ENCODE measurements around the gene COPS7A. TPM values are rescaled to one million over a fixed set of nuclear protein-coding genes. Genes with fewer than 3 reads are reported as not detected.

The COPS7A gene
- total RNA-seq, 1 experiment from 2014 or later = 108 TPM

DNA sequence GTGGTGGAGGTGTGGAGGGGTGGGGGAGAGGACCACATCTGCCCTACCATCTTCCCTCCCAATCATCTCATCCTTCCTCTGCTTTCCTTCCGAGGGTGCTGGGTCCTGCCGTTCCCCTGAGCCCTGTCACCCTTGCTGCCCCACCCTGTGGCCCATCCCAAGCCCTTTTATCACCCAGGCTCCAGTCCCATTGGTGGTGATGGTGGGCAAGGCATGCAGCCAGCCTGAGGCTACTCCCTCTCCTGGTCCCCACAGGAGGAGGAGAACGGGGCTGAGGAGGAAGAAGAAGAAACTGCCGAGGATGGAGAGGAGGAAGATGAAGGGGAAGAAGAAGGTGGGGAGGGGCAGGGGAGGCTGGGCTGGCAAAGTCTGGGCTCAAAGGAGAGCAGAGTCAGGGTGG is 45.8 kb downstream of the COPS7A start:
- DNase-seq (ENCODE audit: low spot score) = no peak

DNA sequence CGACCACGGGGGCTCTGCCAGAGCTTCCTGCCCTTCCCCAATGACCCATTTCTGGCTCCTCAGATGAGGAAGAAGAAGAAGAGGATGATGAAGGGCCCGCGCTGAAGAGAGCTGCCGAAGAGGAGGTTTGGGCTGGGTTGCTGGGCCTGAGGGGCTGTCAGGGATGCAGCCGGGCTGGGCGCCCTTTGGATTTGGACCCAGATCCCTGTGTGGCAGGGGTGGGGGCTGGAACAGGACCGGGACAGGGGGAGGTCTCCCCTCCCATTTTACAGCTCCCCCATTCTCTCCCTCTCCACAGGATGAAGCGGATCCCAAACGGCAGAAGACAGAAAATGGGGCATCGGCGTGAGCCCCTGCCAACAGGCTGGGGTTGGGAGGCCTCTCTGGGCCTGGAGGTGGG is 46.2 kb downstream of the COPS7A start:
- DNase-seq (ENCODE audit: low spot score) = no peak

DNA sequence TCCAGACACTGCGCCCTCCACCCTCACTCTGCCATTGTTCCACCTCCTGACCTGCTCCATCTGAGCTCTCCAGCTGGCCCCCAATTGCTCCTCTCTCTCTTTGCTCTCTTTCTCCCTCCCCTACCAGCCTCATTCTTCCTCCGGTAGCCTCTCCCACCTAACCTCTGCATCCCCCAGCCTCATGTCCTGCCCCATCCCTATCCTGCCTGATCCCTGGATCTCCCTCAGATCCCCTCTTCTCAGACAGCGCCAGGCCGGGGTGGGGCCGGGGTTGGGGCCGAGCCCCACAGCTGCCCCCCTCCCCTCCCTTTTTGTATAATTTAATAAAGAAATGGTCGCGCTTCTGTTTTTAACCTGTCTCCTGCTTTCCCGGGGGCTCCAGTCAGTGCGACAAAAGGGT is 46.8 kb downstream of the COPS7A start:
- no peak for DNase-seq (ENCODE audit: low spot score)

DNA sequence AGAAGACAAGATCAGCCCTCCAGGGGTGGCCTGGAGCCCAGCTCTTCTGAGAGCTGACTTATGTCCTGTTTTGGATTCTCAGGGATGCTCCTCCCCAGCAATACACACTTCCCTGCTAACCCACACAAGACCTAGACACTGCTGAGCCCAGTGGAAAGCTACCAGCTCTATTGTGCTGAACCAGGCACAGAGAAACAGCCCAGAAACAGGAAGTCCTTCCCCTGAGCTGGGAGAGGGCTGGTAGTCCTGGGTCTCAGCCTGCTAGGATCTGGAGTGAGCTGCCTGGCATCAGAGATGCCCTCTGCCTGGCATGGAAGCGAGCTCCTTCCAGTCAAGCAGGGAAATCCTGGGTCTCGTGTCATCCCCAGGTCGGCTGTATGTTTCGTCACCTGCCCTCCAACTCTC is 47.2 kb downstream of the COPS7A start:
- DNase-seq (ENCODE audit: low spot score) = no peak

DNA sequence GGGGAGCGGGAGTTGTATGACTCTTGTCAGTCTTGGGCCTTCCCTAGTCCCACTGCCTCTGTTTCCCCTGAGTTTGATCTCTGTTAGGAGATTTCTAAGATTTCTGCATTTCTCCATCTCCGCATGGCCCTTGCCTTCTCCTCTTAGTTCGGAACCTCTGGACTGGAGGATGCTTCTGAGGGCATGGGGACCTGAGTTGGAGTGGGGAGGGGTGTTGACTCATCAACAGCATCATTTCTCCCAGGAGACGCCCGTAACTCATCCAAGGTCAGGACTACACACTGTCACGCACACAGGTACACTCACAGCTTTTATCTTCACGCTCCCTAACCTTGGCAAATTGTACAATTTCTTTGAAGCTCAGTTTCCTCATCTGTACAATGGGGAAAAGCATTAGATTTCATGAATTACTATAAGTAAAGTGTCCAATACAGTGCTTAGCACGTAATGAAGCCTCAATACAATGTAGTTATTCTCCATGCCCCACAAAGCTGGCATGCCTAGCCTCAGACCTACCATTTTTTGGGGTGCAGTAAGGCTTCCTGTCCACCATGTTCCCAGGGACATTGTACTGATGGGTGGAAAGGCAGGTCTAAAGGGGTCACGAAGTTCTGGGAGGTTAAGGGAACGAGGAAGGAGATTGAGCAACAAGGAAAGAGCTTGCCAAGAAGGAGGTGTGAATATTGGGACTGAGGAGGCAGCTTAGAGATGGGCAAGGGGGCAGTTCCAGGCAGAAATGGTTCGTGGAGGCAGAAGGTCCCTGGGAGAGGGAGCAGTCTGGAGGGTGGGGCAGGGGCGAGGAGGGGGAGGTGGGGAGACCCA is 47.9 kb downstream of the COPS7A start:
- no peak for DNase-seq (ENCODE audit: low spot score)

DNA sequence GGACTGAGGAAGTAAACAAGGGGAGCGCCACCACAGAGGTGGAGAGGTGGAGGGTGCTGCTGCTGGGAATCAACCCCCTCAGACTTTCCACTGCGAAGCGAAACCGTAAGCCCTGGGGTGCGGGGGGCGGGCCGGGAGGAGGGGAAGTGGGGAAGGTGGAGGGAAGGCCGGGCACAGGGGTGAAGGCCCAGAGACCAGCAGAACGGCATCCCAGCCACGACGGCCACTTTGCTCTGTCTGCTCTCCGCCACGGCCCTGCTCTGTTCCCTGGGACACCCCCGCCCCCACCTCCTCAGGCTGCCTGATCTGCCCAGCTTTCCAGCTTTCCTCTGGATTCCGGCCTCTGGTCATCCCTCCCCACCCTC is 48.5 kb downstream of the COPS7A start, which contains the start of gene LAG3:
LAG3 (plus strand) TSS at position 190 of the 365 bp plus-strand sequence. CDS start 333 bp downstream, outside the sequence.
- no peak for DNase-seq (ENCODE audit: low spot score)

DNA sequence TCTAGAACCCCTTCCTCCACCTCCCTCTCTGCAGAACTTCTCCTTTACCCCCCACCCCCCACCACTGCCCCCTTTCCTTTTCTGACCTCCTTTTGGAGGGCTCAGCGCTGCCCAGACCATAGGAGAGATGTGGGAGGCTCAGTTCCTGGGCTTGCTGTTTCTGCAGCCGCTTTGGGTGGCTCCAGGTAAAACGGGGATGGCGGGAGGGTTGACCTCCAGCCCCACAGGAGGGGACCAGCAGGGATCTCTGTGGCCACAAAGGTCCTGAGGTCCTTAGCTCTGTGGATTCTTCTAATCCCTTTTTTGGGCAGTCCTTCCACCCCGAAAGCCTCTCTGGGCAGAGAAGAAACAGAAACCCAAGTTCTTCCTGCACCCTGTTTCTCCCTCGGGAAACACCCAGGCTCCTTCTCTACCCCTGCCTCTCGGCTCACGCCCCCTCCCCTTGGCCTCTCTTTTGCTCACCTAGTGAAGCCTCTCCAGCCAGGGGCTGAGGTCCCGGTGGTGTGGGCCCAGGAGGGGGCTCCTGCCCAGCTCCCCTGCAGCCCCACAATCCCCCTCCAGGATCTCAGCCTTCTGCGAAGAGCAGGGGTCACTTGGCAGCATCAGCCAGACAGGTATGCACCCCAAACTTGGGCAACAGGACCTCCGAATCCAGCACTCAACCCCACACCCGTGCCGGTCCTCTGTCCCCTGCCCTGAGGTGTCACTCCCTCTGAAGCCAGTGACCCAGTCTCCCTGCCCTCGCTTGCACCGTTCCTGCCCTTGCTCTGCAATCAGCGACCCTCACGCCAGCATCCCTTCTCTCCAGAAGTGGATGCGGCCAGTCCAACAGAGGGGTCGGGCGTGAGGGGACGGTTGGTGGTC is 49.1 kb downstream of the COPS7A start:
- DNase-seq (ENCODE audit: low spot score) = no peak

DNA sequence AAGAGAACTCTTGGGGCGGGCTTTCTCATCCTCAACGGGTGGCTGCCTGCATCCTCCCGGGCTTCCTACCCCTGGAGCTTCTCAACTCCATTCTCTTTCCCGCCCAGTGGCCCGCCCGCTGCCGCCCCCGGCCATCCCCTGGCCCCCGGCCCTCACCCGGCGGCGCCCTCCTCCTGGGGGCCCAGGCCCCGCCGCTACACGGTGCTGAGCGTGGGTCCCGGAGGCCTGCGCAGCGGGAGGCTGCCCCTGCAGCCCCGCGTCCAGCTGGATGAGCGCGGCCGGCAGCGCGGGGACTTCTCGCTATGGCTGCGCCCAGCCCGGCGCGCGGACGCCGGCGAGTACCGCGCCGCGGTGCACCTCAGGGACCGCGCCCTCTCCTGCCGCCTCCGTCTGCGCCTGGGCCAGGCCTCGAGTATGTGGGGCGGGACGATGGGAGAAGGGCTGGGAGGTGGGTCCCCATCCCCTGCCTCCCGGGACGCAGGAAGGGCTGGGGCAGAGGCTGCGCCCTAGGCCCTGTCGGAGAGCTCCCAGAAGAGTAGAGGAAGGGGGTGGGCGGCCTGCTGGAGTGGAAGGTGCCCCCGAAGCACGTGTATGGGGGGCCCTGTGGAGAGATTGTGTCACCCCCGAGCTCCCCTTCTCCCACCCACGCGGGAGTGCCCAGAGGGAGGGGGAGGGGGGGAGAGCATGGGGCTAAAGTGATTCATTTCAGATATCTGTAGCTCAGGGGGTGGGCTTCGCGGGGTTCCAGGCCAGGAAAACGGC is 49.9 kb downstream of the COPS7A start:
- DNase-seq (ENCODE audit: low spot score) = no peak

DNA sequence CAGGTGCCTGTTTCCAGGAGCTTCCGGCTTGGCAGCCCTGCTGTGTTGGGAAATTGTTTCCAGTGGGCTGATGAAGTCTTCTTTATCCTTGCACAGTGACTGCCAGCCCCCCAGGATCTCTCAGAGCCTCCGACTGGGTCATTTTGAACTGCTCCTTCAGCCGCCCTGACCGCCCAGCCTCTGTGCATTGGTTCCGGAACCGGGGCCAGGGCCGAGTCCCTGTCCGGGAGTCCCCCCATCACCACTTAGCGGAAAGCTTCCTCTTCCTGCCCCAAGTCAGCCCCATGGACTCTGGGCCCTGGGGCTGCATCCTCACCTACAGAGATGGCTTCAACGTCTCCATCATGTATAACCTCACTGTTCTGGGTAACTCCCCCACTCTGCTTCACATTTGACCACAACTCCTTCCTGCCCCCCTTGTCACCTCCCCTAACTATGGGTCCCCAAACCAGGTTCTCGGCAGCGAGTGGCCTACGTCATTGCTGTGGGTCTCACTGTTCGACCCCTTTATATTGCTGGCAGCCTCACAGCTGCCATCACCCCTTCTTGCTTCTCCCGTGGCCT is 50.7 kb downstream of the COPS7A start:
- no peak for DNase-seq (ENCODE audit: low spot score)

DNA sequence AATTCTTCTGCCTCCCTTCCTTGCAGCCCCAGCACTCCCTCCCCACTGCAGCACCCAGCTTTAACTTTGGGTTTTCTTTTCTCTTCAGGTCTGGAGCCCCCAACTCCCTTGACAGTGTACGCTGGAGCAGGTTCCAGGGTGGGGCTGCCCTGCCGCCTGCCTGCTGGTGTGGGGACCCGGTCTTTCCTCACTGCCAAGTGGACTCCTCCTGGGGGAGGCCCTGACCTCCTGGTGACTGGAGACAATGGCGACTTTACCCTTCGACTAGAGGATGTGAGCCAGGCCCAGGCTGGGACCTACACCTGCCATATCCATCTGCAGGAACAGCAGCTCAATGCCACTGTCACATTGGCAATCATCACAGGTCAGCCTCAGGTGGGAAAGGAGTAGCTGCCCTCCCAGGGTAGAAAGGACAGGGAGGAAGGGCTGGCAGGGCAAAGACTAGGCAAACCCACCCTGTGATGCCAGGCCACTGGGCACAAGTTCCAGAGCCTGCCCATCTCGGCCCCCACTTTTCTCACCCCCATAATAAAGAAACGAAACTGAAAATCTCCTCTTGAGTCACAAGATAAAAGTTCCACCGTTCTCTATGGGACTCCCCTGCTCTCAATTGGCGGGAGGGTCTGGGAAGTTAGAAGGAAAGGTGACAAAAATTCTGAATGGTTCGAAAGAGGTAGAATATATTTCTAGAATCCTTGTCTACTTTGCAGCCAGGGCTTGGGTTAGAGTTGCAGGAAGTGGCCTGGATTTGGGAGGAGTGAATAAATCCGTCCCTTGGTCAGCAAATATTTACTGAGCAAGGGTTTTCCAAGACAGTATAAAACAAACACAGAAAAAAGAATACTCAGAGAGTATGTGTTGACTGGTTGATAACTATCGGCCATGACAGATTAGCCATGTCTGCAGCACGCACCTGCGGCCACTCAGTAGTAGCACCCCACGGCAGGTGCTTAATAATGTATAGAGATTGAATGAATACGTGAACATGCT is 51.6 kb downstream of the COPS7A start:
- peak; percentile 31 for DNase-seq (ENCODE audit: low spot score)

DNA sequence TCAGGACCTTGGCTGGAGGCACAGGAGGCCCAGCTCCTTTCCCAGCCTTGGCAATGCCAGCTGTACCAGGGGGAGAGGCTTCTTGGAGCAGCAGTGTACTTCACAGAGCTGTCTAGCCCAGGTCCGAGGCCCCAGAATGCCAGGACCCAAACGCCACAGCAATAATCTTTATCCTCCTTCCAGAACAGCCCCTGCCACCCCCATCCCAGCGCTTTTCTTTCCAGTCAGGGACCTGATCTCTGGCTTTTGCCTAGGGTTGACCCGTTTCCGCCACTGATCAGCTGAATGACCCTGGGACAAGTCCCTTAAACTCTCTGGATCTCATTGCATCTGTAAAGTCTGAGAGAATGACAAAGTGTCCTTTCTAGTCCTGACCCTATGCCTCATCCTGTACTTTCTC is 53.5 kb downstream of the COPS7A start:
- no peak for DNase-seq (ENCODE audit: low spot score)

DNA sequence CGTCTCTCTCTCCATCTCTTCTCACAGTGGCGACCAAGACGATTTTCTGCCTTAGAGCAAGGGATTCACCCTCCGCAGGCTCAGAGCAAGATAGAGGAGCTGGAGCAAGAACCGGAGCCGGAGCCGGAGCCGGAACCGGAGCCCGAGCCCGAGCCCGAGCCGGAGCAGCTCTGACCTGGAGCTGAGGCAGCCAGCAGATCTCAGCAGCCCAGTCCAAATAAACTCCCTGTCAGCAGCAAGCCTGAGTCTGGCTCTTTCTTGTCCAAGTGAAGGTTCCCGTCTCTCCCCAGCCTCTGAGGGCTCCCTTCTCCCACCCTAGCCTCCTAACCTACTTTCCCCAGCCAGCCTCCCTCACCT is 54.3 kb downstream of the COPS7A start:
- DNase-seq (ENCODE audit: low spot score) = no peak

DNA sequence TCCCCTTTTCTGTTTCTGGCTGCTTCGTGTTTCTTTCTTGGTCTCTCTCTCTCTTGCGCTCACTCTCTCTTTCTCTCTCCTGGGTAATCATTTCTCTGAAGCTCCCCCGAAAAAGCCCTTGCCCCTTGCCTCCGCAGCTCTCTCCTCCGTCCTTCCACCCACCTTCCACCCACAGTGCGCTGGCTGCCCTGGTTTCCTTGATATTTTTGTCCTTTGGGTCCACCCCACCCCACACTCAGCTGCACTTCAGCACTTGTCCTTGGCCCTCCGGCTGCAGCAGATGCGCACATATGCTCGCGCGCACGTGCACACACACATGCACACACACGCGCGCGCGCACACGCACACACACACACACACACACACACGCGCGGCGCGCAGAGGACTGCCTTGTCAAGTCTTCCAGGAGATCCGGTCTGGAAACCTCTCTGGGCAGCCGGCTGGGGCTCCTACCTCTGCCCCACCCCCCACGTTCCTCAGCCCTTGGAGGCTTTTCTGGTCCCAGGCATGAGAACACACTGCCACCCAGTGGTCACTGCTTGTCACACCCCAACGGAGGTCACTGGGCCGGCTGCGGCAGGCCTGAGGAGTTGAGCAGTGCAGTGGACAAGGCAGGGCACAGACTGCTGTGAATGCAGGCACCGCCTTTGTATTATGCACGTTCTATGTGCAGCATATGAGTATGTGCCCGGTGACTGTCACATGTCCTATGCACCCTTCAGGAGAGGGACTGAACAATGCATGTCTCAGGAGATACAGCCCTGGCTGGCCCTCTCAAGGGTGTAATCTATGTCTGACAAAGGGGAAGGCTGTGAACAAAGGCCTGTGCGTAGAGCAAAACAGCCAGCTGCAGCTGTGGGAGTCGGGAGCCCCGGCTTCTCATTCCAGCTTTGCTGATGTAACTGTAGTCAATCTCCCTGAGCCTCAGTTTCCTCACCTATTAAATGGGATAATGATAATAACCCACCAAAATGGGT is 55.0 kb downstream of the COPS7A start:
- DNase-seq (ENCODE audit: low spot score) = peak; percentile 99

DNA sequence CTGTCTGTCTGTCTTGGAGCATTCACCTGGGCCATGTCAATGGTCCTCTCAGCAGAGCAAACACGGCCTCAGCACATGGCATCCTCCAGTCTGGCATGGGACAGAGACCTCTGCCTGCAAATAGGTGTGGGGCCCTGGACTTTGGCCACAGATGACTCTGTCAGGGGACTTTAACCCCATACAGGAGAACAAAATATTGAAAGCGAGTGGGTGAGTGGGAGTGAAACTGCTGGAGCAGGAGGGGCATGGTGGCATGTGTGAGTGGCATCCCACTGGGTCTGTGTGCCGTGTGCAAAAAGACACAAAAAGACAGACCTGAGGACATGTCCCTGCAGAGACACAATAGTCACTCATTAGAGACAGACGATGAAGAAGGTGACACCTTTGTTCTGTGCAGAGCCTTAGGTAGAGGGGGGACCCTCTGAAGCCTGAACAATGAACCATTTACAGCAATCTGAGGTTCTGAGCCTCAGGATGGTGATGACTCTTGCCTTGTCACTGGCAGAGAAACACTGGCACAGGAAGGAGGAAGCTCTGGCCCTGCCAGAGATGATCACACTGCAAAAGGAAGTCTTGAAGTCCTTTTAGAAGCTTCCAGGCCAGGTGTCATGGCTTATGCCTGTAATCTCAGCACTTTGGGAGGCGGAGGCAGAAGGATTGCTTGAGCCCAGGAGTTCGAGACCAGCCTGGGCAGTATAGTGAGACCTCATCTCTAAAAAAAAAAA is 56.0 kb downstream of the COPS7A start:
- DNase-seq (ENCODE audit: low spot score) = no peak

DNA sequence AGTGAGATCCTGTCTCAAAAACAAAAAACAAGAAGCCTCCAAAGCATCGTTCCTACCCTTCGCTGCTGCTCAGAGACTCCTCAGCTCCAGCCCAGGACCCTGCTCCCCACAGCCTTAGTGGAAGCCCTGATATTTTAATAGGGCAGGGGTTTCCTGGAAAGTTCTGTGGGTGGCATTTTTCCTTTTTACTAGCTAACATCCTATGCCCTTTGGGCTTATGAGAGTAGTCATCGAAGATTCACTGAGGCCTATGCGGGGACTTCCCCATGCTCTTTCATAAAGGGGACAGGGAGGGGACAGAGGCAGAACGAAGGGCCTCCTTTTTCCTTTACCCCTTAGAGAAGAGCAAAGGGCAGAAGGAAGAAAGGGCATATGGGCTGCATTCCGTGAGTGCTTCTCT is 56.7 kb downstream of the COPS7A start:
- DNase-seq (ENCODE audit: low spot score) = no peak

Measured in HT-29 (cell line).